HS-5 (cell line): ENCODE data around the gene TPSAB1.

ENCODE experiments used
- DNase-seq: peaks from one replicate; pipeline ENCODE4 v3.0.0-alpha.2; 2012; ENCODE audit warnings: low read depth

The TPSAB1 gene

GRCh38 chr16:1210461-1210860 is 30.0 kb upstream of the TPSAB1 start:
- no peak for DNase-seq

- no peak for DNase-seq
These were observed 28.8 kb upstream of the TPSAB1 start for GRCh38 chr16:1211451-1212268.

GRCh38 chr16:1212616-1213194 is 27.8 kb upstream of the TPSAB1 start:
- no peak for DNase-seq

GRCh38 chr16:1213231-1213630 is 27.3 kb upstream of the TPSAB1 start:
- DNase-seq, result no peak

GRCh38 chr16:1213796-1214372 is 26.6 kb upstream of the TPSAB1 start:
- no peak for DNase-seq

- DNase-seq, result no peak
These were observed 25.8 kb upstream of the TPSAB1 start for GRCh38 chr16:1214719-1215118.

- no peak for DNase-seq
These were observed 24.8 kb upstream of the TPSAB1 start for GRCh38 chr16:1215574-1216295.

GRCh38 chr16:1216296-1216619 is 24.2 kb upstream of the TPSAB1 start:
- no peak for DNase-seq

GRCh38 chr16:1216681-1217400 is 23.7 kb upstream of the TPSAB1 start:
- no peak for DNase-seq

GRCh38 chr16:1217526-1217925 is 23.0 kb upstream of the TPSAB1 start:
- no peak for DNase-seq

GRCh38 chr16:1218061-1218929 is 22.2 kb upstream of the TPSAB1 start:
- DNase-seq, result no peak

GRCh38 chr16:1218930-1219611 is 21.4 kb upstream of the TPSAB1 start:
- no peak for DNase-seq

- DNase-seq, result no peak
These were observed 20.3 kb upstream of the TPSAB1 start for GRCh38 chr16:1220098-1220728.

GRCh38 chr16:1220841-1221627 is 19.5 kb upstream of the TPSAB1 start:
- no peak for DNase-seq

GRCh38 chr16:1221628-1222552 is 18.6 kb upstream of the TPSAB1 start:
- no peak for DNase-seq

- DNase-seq, result no peak
These were observed 17.8 kb upstream of the TPSAB1 start for GRCh38 chr16:1222553-1223354.
